ENCODE results near the gene THOC1. TPM values are rescaled to one million over a fixed set of nuclear protein-coding genes. Genes with fewer than 3 reads are reported as not detected.

Gene THOC1
- total RNA-seq, 4 donors from 2014 or later: 17.1 to 84.4 (median 28.9) TPM

GRCh38 chr18:255171-255570 is 12.7 kb downstream of the THOC1 start:
- H3K4me3 ChIP-seq: no peak overlapping the region
- H3K4me1 ChIP-seq: no peaks in the 10 kb centered on the region
- H3K36me3 ChIP-seq: peaks cover 10 to 99% of the 10 kb centered on the region in 2 donors
- H3K27me3 ChIP-seq: no peaks in the 10 kb centered on the region
- H3K9me3 ChIP-seq: no peaks in the 10 kb centered on the region
- TF ChIP-seq POLR2AphosphoS5 (IDR thresholded peaks at IDR 0.05) (no peak), CTCF (IDR thresholded peaks at IDR 0.05) (no peak), POLR2A (IDR thresholded peaks at IDR 0.05) (no peak), EP300 (IDR thresholded peaks at IDR 0.05) (no peak)
- WGBS, 2 donors (ENCODE audit: low coverage in 1 of 2): 85 to 100% methylated on average over 2 to 4 of the region's 4 CpGs
- no peak for ATAC-seq
- no peak overlapping the region for H3K27ac ChIP-seq

GRCh38 chr18:253121-253520 is 14.7 kb downstream of the THOC1 start:
- no peaks in the 10 kb centered on the region for H3K27me3 ChIP-seq
- H3K27ac ChIP-seq: no peak overlapping the region
- ATAC-seq: no peak
- WGBS, 2 donors (ENCODE audit: low coverage in 1 of 2): 80 to 86% methylated on average over 1 of the region's 1 CpG
- H3K4me1 ChIP-seq: no peaks in the 10 kb centered on the region
- TF ChIP-seq CTCF (IDR thresholded peaks at IDR 0.05) (no peak), POLR2AphosphoS5 (IDR thresholded peaks at IDR 0.05) (no peak), EP300 (IDR thresholded peaks at IDR 0.05) (no peak), POLR2A (IDR thresholded peaks at IDR 0.05) (no peak)
- no peaks in the 10 kb centered on the region for H3K9me3 ChIP-seq
- H3K4me3 ChIP-seq: no peak overlapping the region
- H3K36me3 ChIP-seq: peaks cover 4 to 99% of the 10 kb centered on the region in 2 donors

- H3K9me3 ChIP-seq: no peaks in the 10 kb centered on the region
- no peaks in the 10 kb centered on the region for H3K4me1 ChIP-seq
- 98 to 100% methylated on average over 3 to 5 of the region's 5 CpGs for WGBS, 2 donors (ENCODE audit: low coverage in 1 of 2)
- peaks cover 4 to 99% of the 10 kb centered on the region in 2 donors for H3K36me3 ChIP-seq
- H3K4me3 ChIP-seq: no peak overlapping the region
- no peaks in the 10 kb centered on the region for H3K27me3 ChIP-seq
- H3K27ac ChIP-seq: no peak overlapping the region
- TF ChIP-seq POLR2AphosphoS5 (IDR thresholded peaks at IDR 0.05): no peak
- TF ChIP-seq EP300 (IDR thresholded peaks at IDR 0.05): no peak
- TF ChIP-seq CTCF (IDR thresholded peaks at IDR 0.05): no peak
- no peak for TF ChIP-seq POLR2A (IDR thresholded peaks at IDR 0.05)
- ATAC-seq: no peak
Observed at GRCh38 chr18:251572-251971, 16.3 kb downstream of the THOC1 start.

GRCh38 chr18:250685-251084 is 17.2 kb downstream of the THOC1 start:
- peaks cover 0 to 99% of the 10 kb centered on the region in 2 donors for H3K36me3 ChIP-seq
- H3K27ac ChIP-seq: no peak overlapping the region
- no peaks in the 10 kb centered on the region for H3K4me1 ChIP-seq
- H3K27me3 ChIP-seq: no peaks in the 10 kb centered on the region
- no peak for TF ChIP-seq POLR2AphosphoS5 (IDR thresholded peaks at IDR 0.05)
- TF ChIP-seq EP300 (IDR thresholded peaks at IDR 0.05): no peak
- no peak for TF ChIP-seq POLR2A (IDR thresholded peaks at IDR 0.05)
- no peak for TF ChIP-seq CTCF (IDR thresholded peaks at IDR 0.05)
- H3K9me3 ChIP-seq: no peaks in the 10 kb centered on the region
- no peak overlapping the region for H3K4me3 ChIP-seq
- ATAC-seq: no peak
- 66 to 85% methylated on average over 2 of the region's 2 CpGs for WGBS, 2 donors (ENCODE audit: low coverage in 1 of 2)

GRCh38 chr18:248053-248452 is 19.8 kb downstream of the THOC1 start:
- no peak for ATAC-seq
- Histone ChIP-seq H3K9me3 (no peaks in the 10 kb centered on the region), H3K36me3 (peaks cover 4 to 98% of the 10 kb centered on the region in 2 donors), H3K4me3 (no peak overlapping the region), H3K4me1 (no peaks in the 10 kb centered on the region), H3K27ac (no peak overlapping the region), H3K27me3 (no peaks in the 10 kb centered on the region)
- no peak for TF ChIP-seq CTCF (IDR thresholded peaks at IDR 0.05)
- no peak for TF ChIP-seq POLR2AphosphoS5 (IDR thresholded peaks at IDR 0.05)
- 93 to 100% methylated on average over 1 to 4 of the region's 4 CpGs for WGBS, 2 donors (ENCODE audit: low coverage in 1 of 2)
